WTC11 (cell line): Measurements from ENCODE around the gene PITPNM3. TPM values are rescaled to one million over a fixed set of nuclear protein-coding genes. Genes with fewer than 3 reads are reported as not detected.

ENCODE experiments used
- ATAC-seq: fragments of 200-7000 bp; cut with Tn5 transposase; 2 replicates; pipeline ENCODE4 v1.10.0; 2021; ENCODE audit warnings: mild to moderate bottlenecking, moderate library complexity
- CTCF ChIA-PET: fragments of 300-600 bp; sonication (Branson Sonifier 250); formaldehyde crosslinking; loops from one replicate; lab custom pipeline; 2021; ENCODE audit warnings: antibody characterized with exemption; lab: Charles Lee
- POLR2A ChIA-PET: fragments of 350-600 bp; sonication (Branson Sonifier 250); formaldehyde crosslinking; loops from one replicate; lab custom pipeline; 2021; ENCODE audit warnings: antibody characterized with exemption; lab: Charles Lee
- DNase-seq: peaks from one replicate; pipeline ENCODE4 v3.0.0; 2021; ENCODE audit warnings: low spot score
- H3K27ac Mint-ChIP-seq: 2 replicates; pipeline ENCODE4 v1.8.0; 2021; ENCODE audit warnings: mixed read lengths
- H3K27me3 Mint-ChIP-seq: 2 replicates; pipeline ENCODE4 v1.8.0; 2021; ENCODE audit warnings: low read depth, mild to moderate bottlenecking, moderate library complexity, mixed read lengths
- H3K36me3 Mint-ChIP-seq: 2 replicates; pipeline ENCODE4 v1.8.0; 2021; ENCODE audit warnings: mixed read lengths
- H3K4me1 Mint-ChIP-seq: 2 replicates; pipeline ENCODE4 v1.8.0; 2022; ENCODE audit warnings: mixed read lengths
- H3K4me3 Mint-ChIP-seq: 2 replicates; pipeline ENCODE4 v1.8.0; 2021; ENCODE audit warnings: mild to moderate bottlenecking, moderate library complexity, mixed read lengths
- H3K9me3 Mint-ChIP-seq: 2 replicates; pipeline ENCODE4 v1.8.0; 2021; ENCODE audit warnings: mixed read lengths
- ATF2 ChIP-seq: sonication (generic); formaldehyde crosslinking; IDR thresholded peaks from 2 replicates; pipeline ENCODE4 v1.8.1; 2022; ENCODE audit warnings: low read depth, missing genetic modification reagents, borderline replicate concordance
- E2F4 ChIP-seq: sonication (generic); formaldehyde crosslinking; IDR thresholded peaks from 2 replicates; pipeline ENCODE4 v1.8.1; 2022; ENCODE audit warnings: low read depth, mild to moderate bottlenecking, moderate library complexity, missing genetic modification reagents, borderline replicate concordance
- ELF4 ChIP-seq: sonication (generic); formaldehyde crosslinking; IDR thresholded peaks from 2 replicates; pipeline ENCODE4 v1.8.1; 2022; ENCODE audit warnings: low read depth, mild to moderate bottlenecking, moderate library complexity, missing genetic modification reagents
- ETV6 ChIP-seq: sonication (generic); formaldehyde crosslinking; IDR thresholded peaks from 2 replicates; pipeline ENCODE4 v1.8.1; 2022; ENCODE audit warnings: mild to moderate bottlenecking, missing genetic modification reagents
- FOXP4 ChIP-seq: sonication (generic); formaldehyde crosslinking; IDR thresholded peaks from 2 replicates; pipeline ENCODE4 v1.8.0; 2022; ENCODE audit warnings: mild to moderate bottlenecking, missing genetic modification reagents
- GRHL2 ChIP-seq: fragments of 250-450 bp; sonication (Bioruptor Pico); IDR thresholded peaks from 2 replicates; pipeline ENCODE4 v1.8.0; 2022; ENCODE audit warnings: mild to moderate bottlenecking, moderate library complexity; ENCODE audit not compliant: insufficient replicate concordance, severe bottlenecking
- GTF2I ChIP-seq: fragments of 250-450 bp; sonication (Bioruptor Pico); conservative IDR thresholded peaks from 2 replicates; pipeline ENCODE4 v1.4.0; 2021; ENCODE audit warnings: mild to moderate bottlenecking
- HMGA2 ChIP-seq: fragments of 250-450 bp; sonication (Bioruptor Pico); IDR thresholded peaks from 2 replicates; pipeline ENCODE4 v1.4.0; 2021; ENCODE audit warnings: mild to moderate bottlenecking, moderate library complexity
- IRF1 ChIP-seq: sonication (generic); formaldehyde crosslinking; IDR thresholded peaks from 2 replicates; pipeline ENCODE4 v1.8.0; 2023; ENCODE audit warnings: missing genetic modification reagents
- IRF2 ChIP-seq: sonication (generic); formaldehyde crosslinking; IDR thresholded peaks from 2 replicates; pipeline ENCODE4 v1.8.0; 2022; ENCODE audit warnings: low read depth, missing genetic modification reagents, borderline replicate concordance
- MYBL2 ChIP-seq: sonication (generic); formaldehyde crosslinking; IDR thresholded peaks from 2 replicates; pipeline ENCODE4 v1.8.1; 2023; ENCODE audit warnings: mild to moderate bottlenecking, moderate library complexity, missing genetic modification reagents
- NFATC4 ChIP-seq: fragments of 250-450 bp; sonication (Bioruptor Pico); IDR thresholded peaks from 2 replicates; pipeline ENCODE4 v1.9.0; 2021; ENCODE audit warnings: mild to moderate bottlenecking
- NR3C1 ChIP-seq: sonication (generic); formaldehyde crosslinking; conservative IDR thresholded peaks from 2 replicates; pipeline ENCODE4 v1.8.1; 2023; ENCODE audit warnings: low read depth, mild to moderate bottlenecking, missing genetic modification reagents
- SOX15 ChIP-seq: fragments of 250-450 bp; sonication (Bioruptor Pico); IDR thresholded peaks from 2 replicates; pipeline ENCODE4 v1.9.0; 2021; ENCODE audit warnings: mild to moderate bottlenecking
- TCF7 ChIP-seq: sonication (generic); formaldehyde crosslinking; IDR thresholded peaks from 2 replicates; pipeline ENCODE4 v1.8.0; 2022; ENCODE audit warnings: mild to moderate bottlenecking, low read depth, missing genetic modification reagents, moderate library complexity
- TEAD4 ChIP-seq: sonication (generic); formaldehyde crosslinking; IDR thresholded peaks from 2 replicates; pipeline ENCODE4 v1.8.0; 2022; ENCODE audit warnings: mild to moderate bottlenecking, missing genetic modification reagents
- ZNF512 ChIP-seq: sonication (generic); formaldehyde crosslinking; IDR thresholded peaks from 2 replicates; pipeline ENCODE4 v1.8.1; 2022; ENCODE audit warnings: missing genetic modification reagents, borderline replicate concordance
- total RNA-seq: library from RNA; stranded (reverse); gene quantifications from 3 replicates; pipeline ENCODE4 v1.2.3, GENCODE V29; 2021

PITPNM3 gene
- total RNA-seq, 1 experiment from 2014 or later = 2.8 TPM

GRCh38 chr17:6476076-6476809 lies 80.1 kb downstream of the PITPNM3 start:
- H3K9me3 Mint-ChIP-seq = no peaks in the 10 kb centered on the region
- CTCF ChIA-PET = interaction anchor here (1.2 to 1.4 kb wide), 2 partner anchors 10 to 15 kb away, joined by 3 to 5 read pairs; no protein-coding TSS in a partner anchor

More at GRCh38 chr17:6476076-6476809, 80.1 kb downstream of the PITPNM3 start:
- DNase-seq (no peak), ATAC-seq (no peak)
- Mint-ChIP-seq H3K27ac (no peak overlapping the region), H3K4me3 (no peak overlapping the region), H3K27me3 (no peaks in the 10 kb centered on the region)
- TF ChIP-seq NFATC4 (CRISPR knock-in tag) = no peak
- TF ChIP-seq NR3C1 (CRISPR knock-in tag) = no peak
- no peak for TF ChIP-seq MYBL2 (CRISPR knock-in tag)
- no peak for TF ChIP-seq E2F4 (CRISPR knock-in tag)
- no peak for TF ChIP-seq ELF4 (CRISPR knock-in tag)
- no peak for TF ChIP-seq ATF2
- TF ChIP-seq GTF2I (CRISPR knock-in tag) = no peak
- no peak for TF ChIP-seq IRF2 (CRISPR knock-in tag)
- no peak for TF ChIP-seq TEAD4 (CRISPR knock-in tag)
- no peak for TF ChIP-seq SOX15
- no peak for TF ChIP-seq IRF1 (CRISPR knock-in tag)
- TF ChIP-seq FOXP4 (CRISPR knock-in tag) = no peak
- no peak for TF ChIP-seq TCF7 (CRISPR knock-in tag)
- no peak for TF ChIP-seq GRHL2 (CRISPR knock-in tag)
- no peak for TF ChIP-seq ETV6
- no peak for TF ChIP-seq ZNF512 (CRISPR knock-in tag)
- no peak for TF ChIP-seq HMGA2 (CRISPR knock-in tag)
- TF ChIP-seq, all 79 proteins: peak for 0
- no peaks in the 10 kb centered on the region for H3K36me3 Mint-ChIP-seq
- H3K4me1 Mint-ChIP-seq = peaks cover 22% of the 10 kb centered on the region
- POLR2A ChIA-PET = no interaction called here
